SK-N-SH (cell line): ENCODE results near the gene DPP10. TPM values are rescaled to one million over a fixed set of nuclear protein-coding genes. Genes with fewer than 3 reads are reported as not detected.

ENCODE experiments used
- CTCF ChIA-PET: fragments of 300-600, 350-600 bp; formaldehyde crosslinking; extraction: SDS; loops from one replicate; lab custom pipeline; 2021; lab: Yijun Ruan, JAX
- POLR2A ChIA-PET: fragments of 350-600 bp; sonication (Branson Sonifier 250); formaldehyde crosslinking; extraction: SDS; loops from one replicate; lab custom pipeline; 2020; ENCODE audit warnings: antibody characterized with exemption, inconsistent platforms; lab: Yijun Ruan, JAX
- DNase-seq: peaks from one replicate; pipeline ENCODE4 v3.0.0; 2012
- H2AFZ ChIP-seq: fragments of 200-600 bp; sonication (generic); 2 replicates; pipeline ENCODE4 v1.8.1; 2016; ENCODE audit warnings: antibody characterized with exemption, mild to moderate bottlenecking, low read depth
- H3F3A ChIP-seq: fragments of 200-600 bp; sonication (generic); replicated peaks from 2 replicates; pipeline ENCODE3; 2016; ENCODE audit warnings: antibody characterized with exemption, mild to moderate bottlenecking; ENCODE audit not compliant: insufficient read depth
- H3K27ac ChIP-seq, 2 experiments: fragments of 200-500 bp in 1 of 2; fragments of 200-600 bp in 1 of 2; sonication (Bioruptor generic) in 1 of 2; sonication (generic), shearing (Covaris generic) in 1 of 2; 2 replicates each; pipeline versions ENCODE4 v1.5.1 to v1.6.1; 2014 to 2016; ENCODE audit warnings: low read depth in 2 of 2, inconsistent platforms in 1 of 2, low read length in 1 of 2, mild to moderate bottlenecking in 1 of 2, mixed read lengths in 1 of 2
- H3K27me3 ChIP-seq: fragments of 200-600 bp; sonication (generic), shearing (Covaris generic); 2 replicates; pipeline ENCODE4 v1.6.1; 2016; ENCODE audit warnings: mixed run types; ENCODE audit not compliant: insufficient read depth
- H3K36me3 ChIP-seq, 2 experiments: fragments of 200-500 bp in 1 of 2; fragments of 200-600 bp in 1 of 2; sonication (Bioruptor generic) in 1 of 2; sonication (generic) in 1 of 2; replicated peaks in 1 of 2; 2 replicates each; pipeline versions ENCODE3 to v1.5.1; 2014 to 2016; ENCODE audit warnings: low read length in 1 of 2, mild to moderate bottlenecking in 1 of 2; ENCODE audit not compliant: insufficient read depth in 2 of 2, control insufficient read depth in 1 of 2
- H3K4me1 ChIP-seq, 2 experiments: fragments of 200-500 bp in 1 of 2; fragments of 200-600 bp in 1 of 2; sonication (Bioruptor generic) in 1 of 2; sonication (generic), shearing (Covaris generic) in 1 of 2; 2 replicates each; pipeline versions ENCODE4 v1.5.1 to v1.6.1; 2014 to 2016; ENCODE audit warnings: low read depth in 1 of 2, low read length in 1 of 2, mixed run types in 1 of 2; ENCODE audit not compliant: insufficient read depth in 2 of 2, control insufficient read depth in 1 of 2
- H3K4me2 ChIP-seq: fragments of 200-600 bp; sonication (generic), shearing (Covaris generic); 2 replicates; pipeline ENCODE4 v1.6.1; 2017; ENCODE audit warnings: mixed run types
- H3K4me3 ChIP-seq, 2 experiments: fragments of 200-500 bp in 1 of 2; fragments of 200-600 bp in 1 of 2; sonication (Bioruptor generic) in 1 of 2; sonication (generic), shearing (Covaris generic) in 1 of 2; 2 replicates each; pipeline versions ENCODE4 v1.5.1 to v1.8.1; 2014 to 2016; ENCODE audit warnings: low read depth in 2 of 2, inconsistent platforms in 1 of 2, low read length in 1 of 2, mild to moderate bottlenecking in 1 of 2, mixed read lengths in 1 of 2, moderate library complexity in 1 of 2
- H3K79me2 ChIP-seq: fragments of 200-600 bp; sonication (generic); 2 replicates; pipeline ENCODE4 v1.8.1; 2017; ENCODE audit warnings: mild to moderate bottlenecking; ENCODE audit not compliant: insufficient read depth
- H3K9ac ChIP-seq: fragments of 200-600 bp; sonication (generic); 2 replicates; pipeline ENCODE4 v1.6.1; 2017; ENCODE audit warnings: mixed run types
- H3K9me2 ChIP-seq: fragments of 200-600 bp; sonication (generic); 2 replicates; pipeline ENCODE4 v1.6.1; 2017; ENCODE audit warnings: mixed run types
- H3K9me3 ChIP-seq: fragments of 200-600 bp; sonication (generic); 2 replicates; pipeline ENCODE4 v1.6.1; 2017; ENCODE audit warnings: mixed run types, mild to moderate bottlenecking, moderate library complexity
- H4K20me1 ChIP-seq: fragments of 200-600 bp; sonication (generic); 2 replicates; pipeline ENCODE4 v1.6.1; 2017; ENCODE audit warnings: mild to moderate bottlenecking, mixed run types; ENCODE audit not compliant: insufficient read depth
- CTCF ChIP-seq: fragments of 200-600 bp; sonication (generic); IDR thresholded peaks from 2 replicates; pipeline ENCODE4 v1.6.1; 2017; ENCODE audit warnings: antibody characterized with exemption, mild to moderate bottlenecking, moderate library complexity
- EP300 ChIP-seq, 2 experiments: IDR thresholded peaks; 2 replicates each; pipeline versions ENCODE4 v1.4.0 to v1.6.1; 2012; ENCODE audit warnings: borderline replicate concordance in 1 of 2, low read depth in 1 of 2, low read length in 1 of 2
- GABPA ChIP-seq: IDR thresholded peaks from 2 replicates; pipeline ENCODE4 v1.4.0; 2012; ENCODE audit warnings: low read depth, mild to moderate bottlenecking
- IRF3 ChIP-seq: fragments of 150-350 bp; IDR thresholded peaks from 2 replicates; pipeline ENCODE4 v1.6.1; 2016; ENCODE audit warnings: mild to moderate bottlenecking, low read depth, low read length
- MXI1 ChIP-seq: IDR thresholded peaks from 2 replicates; pipeline ENCODE4 v1.6.1; 2012; ENCODE audit warnings: mild to moderate bottlenecking, low read depth, low read length, improper control_type of control experiment
- NRF1 ChIP-seq: IDR thresholded peaks from 2 replicates; pipeline ENCODE4 v1.6.1; 2012; ENCODE audit warnings: low read depth, mild to moderate bottlenecking, low read length
- RAD21 ChIP-seq: IDR thresholded peaks from 2 replicates; pipeline ENCODE4 v1.6.1; 2012; ENCODE audit warnings: mild to moderate bottlenecking, low read length
- RCOR1 ChIP-seq: fragments of 150-350 bp; IDR thresholded peaks from 2 replicates; pipeline ENCODE4 v1.6.1; 2017; ENCODE audit warnings: antibody characterized with exemption, low read length
- SIN3A ChIP-seq: IDR thresholded peaks from 2 replicates; pipeline ENCODE4 v1.6.1; 2012; ENCODE audit warnings: low read depth, mild to moderate bottlenecking, low read length, moderate library complexity, borderline replicate concordance
- TCF12 ChIP-seq: IDR thresholded peaks from 2 replicates; pipeline ENCODE4 v1.4.0; 2012
- TEAD4 ChIP-seq: IDR thresholded peaks from 2 replicates; pipeline ENCODE4 v1.4.0; 2012; ENCODE audit warnings: mild to moderate bottlenecking, borderline replicate concordance; ENCODE audit not compliant: insufficient read depth
- YY1 ChIP-seq: IDR thresholded peaks from 2 replicates; pipeline ENCODE4 v1.4.0; 2012; ENCODE audit warnings: low read depth, mild to moderate bottlenecking
- whole genome bisulfite sequencing: methylation state at CpG from one replicate; pipeline ENCODE4 v1.1.6; 2017; ENCODE audit warnings: low lambda C conversion rate; 5-methylcytosine and 5-hydroxymethylcytosine counted together
- polyA plus RNA-seq, 3 experiments: library from polyadenylated mRNA; depleted of rRNA; stranded (reverse); fragments of >200 nt; gene quantifications; 2 replicates each; pipeline ENCODE4 v1.2.3, GENCODE V29; 2012

DPP10 gene
- polyA plus RNA-seq, 1 of the 3 experiments (the other 2 are of a cell fraction) = not detected

GRCh38 chr2:115122701-115123100 is 680.3 kb downstream of the DPP10 start:
- WGBS = 11% methylated on average over 2 of the region's 2 CpGs
- H3K9me2 ChIP-seq = no peaks in the 10 kb centered on the region
- no peaks in the 10 kb centered on the region for H3K36me3 ChIP-seq
- CTCF ChIA-PET = no interaction called here
- H3F3A ChIP-seq = no peaks in the 10 kb centered on the region
- H4K20me1 ChIP-seq = no peaks in the 10 kb centered on the region
- TF ChIP-seq SIN3A (no peak), RAD21 (no peak), IRF3 (no peak), NRF1 (no peak), CTCF (no peak), TEAD4 (no peak)
- H3K9me3 ChIP-seq = no peaks in the 10 kb centered on the region
- no peaks in the 10 kb centered on the region for H3K4me1 ChIP-seq
- no peak overlapping the region for H3K4me3 ChIP-seq
- no peaks in the 10 kb centered on the region for H3K79me2 ChIP-seq
- no peaks in the 10 kb centered on the region for H3K27me3 ChIP-seq
- no peak for DNase-seq
- no peak overlapping the region for H3K4me2 ChIP-seq
- no peak overlapping the region for H2AFZ ChIP-seq
- POLR2A ChIA-PET = no interaction called here
- H3K27ac ChIP-seq = no peak overlapping the region
- no peak overlapping the region for H3K9ac ChIP-seq

GRCh38 chr2:115124817-115125216 is 682.4 kb downstream of the DPP10 start:
- WGBS = 0% methylated on average over 1 of the region's 1 CpG
- no peaks in the 10 kb centered on the region for H3K4me1 ChIP-seq
- ChIA-PET CTCF (interaction anchor here (0.6 kb wide), 1 partner anchor 74 kb away, joined by 3 read pairs; no protein-coding TSS in a partner anchor), POLR2A (no interaction called here)
- no peak overlapping the region for H3K9ac ChIP-seq
- no peak overlapping the region for H3K4me3 ChIP-seq
- H3K9me3 ChIP-seq = no peaks in the 10 kb centered on the region
- no peaks in the 10 kb centered on the region for H3K79me2 ChIP-seq
- H3K4me2 ChIP-seq = no peak overlapping the region
- no peaks in the 10 kb centered on the region for H3K9me2 ChIP-seq
- DNase-seq = no peak
- no peaks in the 10 kb centered on the region for H3K27me3 ChIP-seq
- no peaks in the 10 kb centered on the region for H3K36me3 ChIP-seq
- no peak overlapping the region for H2AFZ ChIP-seq
- H4K20me1 ChIP-seq = no peaks in the 10 kb centered on the region
- H3K27ac ChIP-seq = no peak overlapping the region
- H3F3A ChIP-seq = no peaks in the 10 kb centered on the region
- TF ChIP-seq EP300 (IDR thresholded peaks at IDR 0.05; ENCODE audit: borderline replicate concordance in 1 of 2, low read depth in 1 of 2, low read length in 1 of 2) (no peak), RCOR1 (no peak), GABPA (no peak), YY1 (no peak), TCF12 (no peak), TEAD4 (no peak), MXI1 (no peak), RAD21 (no peak)
